NCI-H510A treated with DMSO at 0.1 percent for 48 hours (cell line): Measurements from ENCODE around the gene PDS5B.
"Not testable (repeated sequence)": the region's sequence is repeated elsewhere in the genome, so short reads cannot be mapped to it uniquely, and the experiment has no call there.

Source experiments
- DNase-seq: peaks from one replicate; lab custom pipeline; 2025; lab: John Stamatoyannopoulos, UW

PDS5B gene

GRCh38 chr13:32657309-32657708 lies 71.1 kb downstream of the PDS5B start:
- no peak for DNase-seq

GRCh38 chr13:32659736-32660135 lies 73.5 kb downstream of the PDS5B start:
- DNase-seq = no peak

- DNase-seq = no peak
These were observed 74.0 kb downstream of the PDS5B start for GRCh38 chr13:32660227-32660626.

- no peak for DNase-seq
These were observed 75.4 kb downstream of the PDS5B start for GRCh38 chr13:32661685-32662084.

GRCh38 chr13:32663660-32664059 lies 77.4 kb downstream of the PDS5B start:
- DNase-seq = no peak

- DNase-seq = no peak
These were observed 80.8 kb downstream of the PDS5B start for GRCh38 chr13:32666990-32667571.

DNA sequence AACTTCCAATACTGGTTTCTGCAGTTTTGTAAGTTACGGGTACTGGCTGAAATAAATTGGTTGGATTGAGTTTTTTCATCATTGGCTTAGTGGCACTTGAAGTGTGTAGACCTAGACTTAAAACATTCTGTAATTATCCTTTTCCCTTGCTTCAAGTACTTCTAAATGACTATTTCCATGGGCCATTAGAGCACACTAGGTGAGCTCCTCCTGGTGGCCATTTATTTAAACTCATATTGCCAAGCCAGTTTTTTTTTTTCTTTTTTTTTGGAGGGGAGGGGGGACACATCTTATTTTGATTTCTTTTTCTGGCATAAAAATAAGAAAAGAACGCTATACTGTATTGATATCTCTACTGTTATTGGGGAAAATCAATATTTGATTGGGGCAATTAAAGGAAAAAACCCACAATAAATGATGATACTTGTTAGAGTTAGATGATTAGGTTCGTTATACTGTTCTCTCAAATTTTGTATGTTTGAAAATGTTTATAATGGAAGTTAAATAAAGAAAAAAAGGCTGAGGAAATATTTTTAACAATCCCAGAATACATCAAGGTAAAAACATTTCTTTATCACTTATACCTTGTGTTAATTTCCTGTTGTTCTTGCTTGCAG lies 82.9 kb downstream of the PDS5B start:
- DNase-seq = no peak

DNA sequence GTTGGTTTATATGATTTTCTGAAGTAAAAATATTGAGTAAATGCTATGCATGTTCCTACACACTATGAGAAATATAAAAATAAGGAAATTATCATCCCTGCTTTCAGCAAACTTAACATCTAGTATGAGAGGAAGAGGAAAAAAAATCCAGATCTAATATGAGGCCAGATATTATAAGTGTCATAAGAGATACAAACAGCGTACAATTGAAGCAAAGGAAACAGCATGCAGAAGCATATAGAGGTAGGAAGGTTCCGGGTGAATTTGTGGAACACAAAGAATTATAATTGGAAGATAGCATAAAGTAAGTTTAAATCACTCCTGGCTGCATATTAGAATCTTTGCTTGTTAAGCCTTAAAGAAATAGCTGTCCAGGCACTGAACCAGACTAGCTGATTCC lies 88.3 kb downstream of the PDS5B start:
- DNase-seq = no peak

GRCh38 chr13:32676242-32676641 lies 90.0 kb downstream of the PDS5B start:
- no peak for DNase-seq

DNA sequence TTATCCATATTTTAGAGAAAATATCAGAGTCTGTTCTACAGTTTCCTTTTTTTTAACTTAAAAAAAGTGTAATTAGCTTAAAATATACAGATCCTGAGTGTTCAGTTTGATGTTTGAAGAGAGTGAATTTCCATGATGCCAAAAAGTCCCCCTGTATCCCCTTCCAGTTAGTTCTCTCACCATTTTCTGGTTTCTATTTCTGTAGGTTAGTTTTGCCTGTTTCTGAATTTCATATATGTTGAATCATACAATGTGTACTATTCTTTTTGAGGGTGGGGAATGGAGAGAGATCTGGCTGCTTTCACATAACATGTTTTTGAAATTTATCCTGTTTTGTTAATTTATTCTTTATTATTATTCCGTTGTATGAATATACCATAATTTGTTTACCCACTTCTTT lies 95.9 kb downstream of the PDS5B start:
- no peak for DNase-seq

- no peak for DNase-seq
These were observed 96.5 kb downstream of the PDS5B start for GRCh38 chr13:32682740-32683139.

GRCh38 chr13:32687275-32687674 lies 101.0 kb downstream of the PDS5B start:
- DNase-seq = no peak

DNA sequence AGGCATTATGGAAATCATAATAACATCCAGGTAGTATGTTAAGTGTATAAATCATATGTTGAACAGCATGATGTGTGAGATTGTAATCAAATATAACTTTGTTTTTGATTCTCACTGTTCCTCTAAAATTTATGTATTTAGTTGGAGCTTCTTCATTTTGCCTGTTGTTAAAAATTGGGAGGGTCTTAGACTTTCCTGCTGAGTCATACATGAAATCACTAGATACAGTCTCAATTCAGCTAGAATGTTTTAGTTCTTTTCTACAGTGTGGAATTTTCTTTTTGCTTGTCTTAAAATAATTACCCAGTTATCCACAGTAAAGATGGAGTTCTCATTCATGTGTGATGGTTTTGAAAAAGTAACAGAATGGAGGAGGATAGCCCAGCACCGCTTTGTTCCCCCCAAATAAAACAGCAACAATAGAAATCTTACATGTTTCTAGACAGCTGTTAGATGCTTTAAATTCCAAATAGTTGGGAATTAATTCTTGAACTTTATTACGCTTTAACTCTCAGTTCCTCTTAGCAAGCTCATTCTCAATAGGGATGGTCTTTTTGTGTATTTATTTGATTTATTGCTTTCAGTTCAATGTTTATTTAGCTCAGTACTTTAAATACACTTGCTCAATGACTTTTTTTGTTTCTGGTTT lies 109.5 kb downstream of the PDS5B start:
- DNase-seq = no peak

GRCh38 chr13:32707471-32707870 lies 121.2 kb downstream of the PDS5B start:
- no peak for DNase-seq

DNA sequence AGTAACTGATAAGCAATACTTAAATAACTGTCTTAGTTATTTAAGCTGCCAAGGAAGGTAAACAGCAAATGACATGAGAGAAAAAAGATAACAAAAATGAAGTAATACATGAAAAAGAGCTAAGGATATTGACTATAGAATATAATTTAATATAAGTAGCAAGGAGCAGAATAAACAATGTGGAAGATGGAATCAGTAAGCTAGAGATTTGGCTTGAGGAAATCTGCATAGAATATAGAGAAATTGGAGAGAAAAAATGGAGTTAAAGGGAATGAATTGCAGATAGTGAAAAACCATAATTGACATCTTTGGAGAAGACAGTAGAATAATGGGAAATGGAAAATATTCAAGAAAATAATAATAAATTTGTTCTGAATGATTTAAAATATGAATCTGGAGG lies 127.1 kb downstream of the PDS5B start:
- no peak for DNase-seq

DNA sequence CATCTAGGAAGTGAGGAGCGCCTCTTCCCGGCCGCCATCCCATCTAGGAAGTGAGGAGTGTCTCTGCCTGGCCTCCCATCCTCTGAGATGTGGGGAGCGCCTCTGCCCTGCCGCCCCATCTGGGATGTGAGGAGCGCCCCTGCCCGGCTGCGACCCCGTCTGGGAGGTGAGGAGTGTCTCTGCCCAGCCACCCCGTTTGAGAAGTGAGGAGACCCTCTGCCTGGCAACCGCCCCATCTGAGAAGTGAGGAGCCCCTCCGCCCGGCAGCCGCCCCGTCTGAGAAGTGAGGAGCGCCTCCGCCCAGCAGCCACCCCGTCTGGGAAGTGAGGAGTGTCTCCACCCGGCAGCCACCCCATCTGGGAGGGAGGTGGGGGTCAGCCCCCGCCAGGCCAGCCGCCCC lies 129.9 kb downstream of the PDS5B start:
- DNase-seq = not testable (repeated sequence)

DNA sequence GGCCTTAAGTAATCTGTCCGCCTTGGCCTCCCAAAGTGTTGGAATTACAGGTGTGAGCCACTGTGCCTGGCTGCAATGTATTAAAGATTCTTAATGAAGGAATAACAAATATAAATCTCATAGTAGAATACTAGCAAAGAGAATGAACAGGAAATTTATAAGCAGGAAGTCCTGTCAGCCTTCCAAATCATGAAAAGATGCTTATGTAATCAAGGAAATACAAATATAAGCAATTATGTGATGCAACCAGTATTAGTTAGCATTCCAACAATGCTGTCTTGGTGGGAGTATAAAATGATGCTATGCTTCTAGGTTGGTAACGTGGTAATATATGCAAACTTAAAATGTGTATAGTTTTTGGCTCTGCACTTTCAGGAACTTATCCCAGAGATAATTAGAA lies 133.8 kb downstream of the PDS5B start:
- DNase-seq = no peak

GRCh38 chr13:32721131-32722034 lies 135.1 kb downstream of the PDS5B start:
- DNase-seq = not testable (repeated sequence)

GRCh38 chr13:32722340-32722739 lies 136.1 kb downstream of the PDS5B start:
- DNase-seq = no peak

DNA sequence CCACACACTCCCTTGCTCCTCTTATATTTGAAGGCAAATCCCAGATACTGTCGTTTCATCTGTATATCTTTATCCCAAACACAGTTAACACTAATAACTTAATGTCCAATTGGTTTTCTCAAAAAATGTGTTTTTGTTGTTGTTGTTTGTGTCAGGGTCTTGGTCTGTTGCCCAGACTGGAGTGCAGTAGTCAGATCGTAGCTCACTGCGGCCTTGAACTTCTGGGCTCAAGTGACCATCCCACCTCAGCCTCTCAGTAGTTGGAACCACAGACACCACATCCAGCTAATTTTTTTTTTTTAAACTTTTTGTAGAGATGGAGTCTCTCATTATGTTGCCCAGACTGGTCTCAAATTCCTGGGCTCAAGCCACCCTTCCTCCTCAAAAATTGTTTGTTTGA lies 137.7 kb downstream of the PDS5B start:
- DNase-seq = no peak

- no peak for DNase-seq
These were observed 140.3 kb downstream of the PDS5B start for GRCh38 chr13:32726374-32727037.

- no peak for DNase-seq
These were observed 142.1 kb downstream of the PDS5B start for GRCh38 chr13:32728327-32728726.
